ENCODE results near the gene ACTRT3.

- TF ChIP-seq CTCF (IDR thresholded peaks at IDR 0.05) (no peak), POLR2A (IDR thresholded peaks at IDR 0.05) (no peak)
Measured at GRCh38 chr3:169760479-169760878, 8.9 kb downstream of the ACTRT3 start.
